H1 (cell line): ENCODE data around the gene SPATA21. TPM values are rescaled to one million over a fixed set of nuclear protein-coding genes. Genes with fewer than 3 reads are reported as not detected.

Experiments
- CHD2 ChIP-seq: IDR thresholded peaks from 2 replicates; pipeline ENCODE4 v1.6.1; 2012; ENCODE audit warnings: low read length, improper control_type of control experiment
- KDM5A ChIP-seq: fragments of 200-600 bp; IDR thresholded peaks from 2 replicates; pipeline ENCODE4 v1.7.1; 2012; ENCODE audit warnings: mild to moderate bottlenecking, low read length, inconsistent platforms, mixed read lengths
- polyA plus RNA-seq, 7 experiments: library from polyadenylated mRNA; depleted of rRNA in 3 of 7; stranded (reverse) in 5 of 7; unstranded in 2 of 7; fragments of >200 nt in 5 of 7; fragments of 200-250 nt in 2 of 7; gene quantifications; 1 replicate in 5 of 7; 2 replicates in 1 of 7; 4 replicates in 1 of 7; pipeline versions ENCODE4 v1.2.1 to v1.2.3, GENCODE V29; 2011 to 2013; ENCODE audit warnings: missing spikeins in 2 of 7, mixed read lengths in 2 of 7
- total RNA-seq: library from RNA; stranded (reverse); fragmentation: NEBNext Ultra II Directional; extraction: Animal tissue kit (Norgen Biotek cat#: 25700); gene quantifications from 2 replicates; pipeline ENCODE4 v1.2.1, GENCODE V29; 2021

The SPATA21 gene
- total and polyA plus RNA-seq, 2 of the 8 experiments (the other 6 are each of a cell fraction or from before 2014, with no cell fraction given) = not detected

- no peak for TF ChIP-seq CHD2
- TF ChIP-seq KDM5A = no peak
Measured at GRCh38 chr1:16349847-16350406, 87.3 kb downstream of the SPATA21 start (continued).

Other genes with a start within 250 kb of the SPATA21 start
- gene ARHGEF19, start 224.8 kb downstream of the SPATA21 start, total RNA-seq = 51.9 and 56.4 TPM in 2 replicates
- gene ARHGEF19, start 224.8 kb downstream of the SPATA21 start, polyA plus RNA-seq (2011; rRNA removed) = 47.5 and 69.2 TPM in 2 replicates
- gene CPLANE2, start 200.2 kb downstream of the SPATA21 start, total RNA-seq = 2.5 and 2.7 TPM in 2 replicates
- gene CPLANE2, start 200.2 kb downstream of the SPATA21 start, polyA plus RNA-seq (2011; rRNA removed) = 2.3 and 3.7 TPM in 2 replicates
- 17.0 and 17.4 TPM in 2 replicates for gene FBXO42, start 84.9 kb downstream of the SPATA21 start, total RNA-seq
- gene FBXO42, start 84.9 kb downstream of the SPATA21 start, polyA plus RNA-seq (2011; rRNA removed) = 14.4 and 15.1 TPM in 2 replicates
- 108 and 116 TPM in 2 replicates for gene SZRD1, start 70.2 kb downstream of the SPATA21 start, total RNA-seq
- gene SZRD1, start 70.2 kb downstream of the SPATA21 start, polyA plus RNA-seq (2011; rRNA removed) = 97.8 and 108 TPM in 2 replicates
- 24.4 and 26.6 TPM in 2 replicates for gene NECAP2, start 3.3 kb upstream of the SPATA21 start, total RNA-seq
- 29.1 and 29.7 TPM in 2 replicates for gene NECAP2, start 3.3 kb upstream of the SPATA21 start, polyA plus RNA-seq (2011; rRNA removed)
- gene RNU1-1, start 76.9 kb upstream of the SPATA21 start, total RNA-seq = 1,303 and 1,497 TPM in 2 replicates
- under 0.01 and 145 TPM in 2 replicates for gene RNU1-1, start 76.9 kb upstream of the SPATA21 start, polyA plus RNA-seq (2011; rRNA removed)
- gene NBPF1, start 176.1 kb upstream of the SPATA21 start, total RNA-seq = 19.3 and 19.4 TPM in 2 replicates
- 8.5 and 9.6 TPM in 2 replicates for gene NBPF1, start 176.1 kb upstream of the SPATA21 start, polyA plus RNA-seq (2011; rRNA removed)
- gene RNU1-3, start 229.5 kb upstream of the SPATA21 start, total RNA-seq = 1,303 and 1,497 TPM in 2 replicates
- gene RNU1-3, start 229.5 kb upstream of the SPATA21 start, polyA plus RNA-seq (2011; rRNA removed) = under 0.01 and 145 TPM in 2 replicates